Kidney (tissue), 14 donors: ENCODE results near the gene ZNF385C. TPM values are rescaled to one million over a fixed set of nuclear protein-coding genes. Genes with fewer than 3 reads are reported as not detected.
A peak's percentile ranks its signal among the peaks of the same experiment; 100 is the strongest.

Source experiments
- DNase-seq, 5 donors: peaks; one replicate each; pipeline ENCODE4 v3.0.0-alpha.2; 2013 to 2020
- FAIRE-seq: peaks from 2 replicates; lab custom pipeline; 2012; peaks lifted over from hg19 to GRCh38; lab: Jason Lieb, UNC
- H3K27ac ChIP-seq, 2 donors: one replicate each; pipeline ENCODE4 v1.7.0; 2013; ENCODE audit warnings: low read depth in 2 of 2, low read length in 2 of 2, inconsistent platforms in 1 of 2
- H3K27me3 ChIP-seq: one replicate; pipeline ENCODE4 v1.7.1; 2013; ENCODE audit warnings: low read length, inconsistent platforms; ENCODE audit not compliant: control insufficient read depth, insufficient read depth
- H3K36me3 ChIP-seq, 3 donors: one replicate each; pipeline versions ENCODE4 v1.7.0 to v1.7.1; 2013; ENCODE audit warnings: low read length in 3 of 3, control low read depth in 1 of 3, inconsistent platforms in 1 of 3; ENCODE audit not compliant: insufficient read depth in 3 of 3, control insufficient read depth in 2 of 3
- H3K4me1 ChIP-seq, 3 donors: one replicate each; pipeline versions ENCODE4 v1.7.0 to v1.7.1; 2013; ENCODE audit warnings: low read length in 3 of 3, inconsistent platforms in 1 of 3, low read depth in 1 of 3; ENCODE audit not compliant: control insufficient read depth in 2 of 3, insufficient read depth in 2 of 3
- H3K4me3 ChIP-seq, 3 donors: one replicate each; pipeline versions ENCODE4 v1.7.0 to v1.8.1; 2013; ENCODE audit warnings: low read length in 3 of 3, control low read depth in 1 of 3, inconsistent platforms in 1 of 3
- H3K9ac ChIP-seq, 3 donors: one replicate each; pipeline versions ENCODE4 v1.7.0 to v1.7.1; 2013; ENCODE audit warnings: low read length in 3 of 3, control low read depth in 1 of 3, inconsistent platforms in 1 of 3
- H3K9me3 ChIP-seq, 3 donors: one replicate each; pipeline versions ENCODE4 v1.7.0 to v1.7.1; 2013; ENCODE audit warnings: low read length in 3 of 3, control low read depth in 1 of 3, inconsistent platforms in 1 of 3; ENCODE audit not compliant: control insufficient read depth in 2 of 3, insufficient read depth in 1 of 3
- CTCF ChIP-seq: IDR thresholded peaks from 3 replicates; pipeline ENCODE4 v1.5.1; 2012; ENCODE audit warnings: mild to moderate bottlenecking, moderate library complexity, borderline replicate concordance; ENCODE audit not compliant: insufficient read depth; ENCODE audit errors: extremely low read depth
- intact Hi-C: fragments of 100-400 bp; cut with DNase I; formaldehyde crosslinking; loops from one replicate; pipeline ENCODE4 v1.11.1; 2022
- polyA plus RNA-seq: library from polyadenylated mRNA; stranded (reverse); fragments of 350-450 nt; fragmentation: Illumina TruSeq; extraction: RNeasy Lipid Tissue Mini Kit (QIAGEN cat#74804); gene quantifications from one replicate; pipeline ENCODE4 v1.2.3, GENCODE V29; 2014; ENCODE audit warnings: low read depth, low replicate concordance; ENCODE audit not compliant: insufficient read depth
- total RNA-seq: library from RNA; stranded (reverse); fragmentation: NEBNext Ultra II Directional; extraction: Animal tissue kit (Norgen Biotek cat#: 25700); gene quantifications from one replicate; pipeline ENCODE4 v1.2.1, GENCODE V29; 2021
- donor health status: control.
- donor health status: control.
- donor health status: control.
- donor health status: control.
- donor health status: control.
- donor health status: DM: yes; HTN: yes; CAD: no.
- donor health status: Normal renal cell carcinoma (clear cell type).

ZNF385C gene
- total and polyA plus RNA-seq, 2 donors from 2014 or later: 1.1 to 1.2 TPM

GRCh38 chr17:42049834-42050392 is 48.4 kb downstream of the ZNF385C start:
- H3K27ac ChIP-seq: no peak overlapping the region
- TF ChIP-seq CTCF: no peak
- DNase-seq (no peak), FAIRE-seq (no peak)
- peak overlapping the region; percentile 16 to 67 (median 57) for H3K4me3 ChIP-seq
- no peaks in the 10 kb centered on the region for H3K27me3 ChIP-seq
- no peaks in the 10 kb centered on the region for H3K9me3 ChIP-seq
- peaks cover 0 to 2% (median 0%) of the 10 kb centered on the region in 3 donors for H3K4me1 ChIP-seq
- intact Hi-C loops: no loop called here
- H3K9ac ChIP-seq: peak overlapping the region in 2 of 3 donors; percentile 19 to 28
- no peaks in the 10 kb centered on the region for H3K36me3 ChIP-seq

GRCh38 chr17:42047343-42047742 is 50.9 kb downstream of the ZNF385C start:
- intact Hi-C loops: no loop called here
- FAIRE-seq (no peak), DNase-seq (no peak)
- peaks cover 0 to 2% (median 0%) of the 10 kb centered on the region in 3 donors for H3K4me1 ChIP-seq
- no peaks in the 10 kb centered on the region for H3K27me3 ChIP-seq
- no peak for TF ChIP-seq CTCF
- no peak overlapping the region for H3K27ac ChIP-seq
- no peak overlapping the region for H3K9ac ChIP-seq
- H3K9me3 ChIP-seq: no peaks in the 10 kb centered on the region
- H3K4me3 ChIP-seq: no peak overlapping the region
- H3K36me3 ChIP-seq: no peaks in the 10 kb centered on the region

- H3K27me3 ChIP-seq: no peaks in the 10 kb centered on the region
- no peak for FAIRE-seq
- no peak for TF ChIP-seq CTCF
- H3K9ac ChIP-seq: no peak overlapping the region
- H3K27ac ChIP-seq: no peak overlapping the region
- H3K4me1 ChIP-seq: no peaks in the 10 kb centered on the region
- no peak overlapping the region for H3K4me3 ChIP-seq
- DNase-seq: no peak
- no peaks in the 10 kb centered on the region for H3K9me3 ChIP-seq
- H3K36me3 ChIP-seq: no peaks in the 10 kb centered on the region
- intact Hi-C loops: no loop called here
These were observed 52.6 kb downstream of the ZNF385C start for GRCh38 chr17:42045719-42046118.
